Frontal cortex (tissue), 4 donors: ENCODE data around the gene ERC2. TPM values are rescaled to one million over a fixed set of nuclear protein-coding genes. Genes with fewer than 3 reads are reported as not detected.
"Not testable (repeated sequence)": the region's sequence is repeated elsewhere in the genome, so short reads cannot be mapped to it uniquely, and the experiment has no call there.

Experiments
- DNase-seq, 2 donors: peaks; one replicate each; pipeline ENCODE4 v3.0.0; 2012; ENCODE audit warnings: low spot score in 2 of 2
- FAIRE-seq: peaks from 2 replicates; lab custom pipeline; 2012; peaks lifted over from hg19 to GRCh38; lab: Jason Lieb, UNC
- total RNA-seq: library from RNA; depleted of rRNA; stranded (reverse); fragments of >200 nt; gene quantifications from one replicate; pipeline ENCODE4 v1.2.3, GENCODE V29; 2014
- donor health status: control.
- donor health status: control.
- donor health status: control.

Gene ERC2
- total RNA-seq, 1 donor from 2014 or later, result 77.9 TPM

- DNase-seq (no peak), FAIRE-seq (no peak)
These were observed 584.2 kb downstream of the ERC2 start for GRCh38 chr3:55884066-55884465.

- no peak for DNase-seq
- no peak for FAIRE-seq
These were observed 586.3 kb downstream of the ERC2 start for GRCh38 chr3:55882006-55882405.

GRCh38 chr3:55880357-55880756 is 587.9 kb downstream of the ERC2 start:
- DNase-seq (no peak), FAIRE-seq (no peak)

DNA sequence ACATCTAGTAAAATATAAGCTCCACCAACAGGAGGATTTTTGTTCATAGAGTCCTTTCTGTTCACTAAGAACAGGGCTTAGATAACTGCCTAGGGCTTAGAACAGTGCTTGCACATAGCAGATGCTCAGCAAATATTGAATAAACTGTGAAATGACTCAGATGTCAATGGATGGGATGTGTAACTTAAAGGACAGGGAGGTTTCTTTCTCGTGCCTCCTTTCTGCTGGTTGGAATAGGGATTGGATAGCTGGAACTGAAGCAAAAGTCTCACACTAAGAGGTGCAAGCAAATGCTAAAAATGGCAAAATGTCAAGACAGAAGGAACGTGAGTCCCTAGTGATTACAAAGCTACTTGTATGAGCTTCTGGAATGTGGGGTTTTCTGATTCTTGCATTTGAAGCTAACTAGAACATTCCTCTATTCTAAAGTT is 588.4 kb downstream of the ERC2 start:
- DNase-seq, result no peak
- FAIRE-seq, result no peak

- FAIRE-seq, result no peak
- no peak for DNase-seq
These were observed 590.6 kb downstream of the ERC2 start for GRCh38 chr3:55877703-55878102.

GRCh38 chr3:55876560-55876959 is 591.7 kb downstream of the ERC2 start:
- FAIRE-seq, result no peak
- no peak for DNase-seq

GRCh38 chr3:55875113-55875512 is 593.2 kb downstream of the ERC2 start:
- FAIRE-seq, result no peak
- DNase-seq, result no peak

GRCh38 chr3:55873523-55874254 is 594.6 kb downstream of the ERC2 start:
- FAIRE-seq, result no peak
- DNase-seq, result no peak

DNA sequence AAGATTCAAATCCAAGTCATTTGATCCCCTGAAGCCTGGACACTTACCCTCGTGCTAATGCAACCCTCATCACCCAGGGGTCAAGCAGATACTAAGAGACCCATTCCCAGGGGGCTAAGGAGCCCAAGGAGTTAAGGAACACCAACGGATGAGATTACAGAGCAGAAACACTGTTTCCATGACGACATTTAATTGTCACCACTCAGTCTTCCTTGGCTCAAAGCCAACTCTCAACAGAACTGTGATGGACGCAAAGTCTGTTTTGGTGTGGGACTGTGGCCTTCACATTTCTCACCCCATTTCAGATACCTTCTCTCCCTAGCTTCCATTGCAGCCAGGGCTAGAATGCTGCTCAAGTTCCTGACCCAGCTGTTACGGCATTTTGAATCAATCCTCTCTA is 597.7 kb downstream of the ERC2 start:
- no peak for DNase-seq
- FAIRE-seq, result no peak

- DNase-seq (no peak), FAIRE-seq (no peak)
These were observed 599.9 kb downstream of the ERC2 start for GRCh38 chr3:55868347-55868746.

GRCh38 chr3:55863028-55863427 is 605.2 kb downstream of the ERC2 start:
- FAIRE-seq (no peak), DNase-seq (no peak)

GRCh38 chr3:55860049-55860721 is 608.1 kb downstream of the ERC2 start:
- FAIRE-seq (no peak), DNase-seq (no peak)

DNA sequence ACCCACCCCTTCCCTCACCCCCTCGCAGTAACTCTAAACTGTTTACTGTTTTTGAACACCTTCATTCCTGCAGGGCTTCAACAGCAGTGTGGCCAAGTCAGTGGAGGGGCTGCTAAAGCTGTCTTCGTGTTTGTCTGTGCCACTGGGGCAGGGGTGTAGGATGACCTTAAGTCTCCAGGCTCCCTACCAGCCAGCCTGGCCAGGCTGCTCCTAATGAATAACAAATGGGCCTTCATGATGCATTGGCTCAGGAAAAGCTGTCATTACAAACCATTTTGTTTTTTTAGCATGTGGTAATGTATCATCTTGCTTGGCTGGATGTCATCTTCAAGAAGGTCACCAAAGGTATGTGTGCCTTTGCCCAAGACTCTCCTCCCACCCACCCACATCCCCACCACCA is 609.0 kb downstream of the ERC2 start:
- FAIRE-seq (no peak), DNase-seq (no peak)

GRCh38 chr3:55858727-55859126 is 609.5 kb downstream of the ERC2 start:
- no peak for DNase-seq
- FAIRE-seq, result no peak

GRCh38 chr3:55858302-55858701 is 610.0 kb downstream of the ERC2 start:
- no peak for DNase-seq

DNA sequence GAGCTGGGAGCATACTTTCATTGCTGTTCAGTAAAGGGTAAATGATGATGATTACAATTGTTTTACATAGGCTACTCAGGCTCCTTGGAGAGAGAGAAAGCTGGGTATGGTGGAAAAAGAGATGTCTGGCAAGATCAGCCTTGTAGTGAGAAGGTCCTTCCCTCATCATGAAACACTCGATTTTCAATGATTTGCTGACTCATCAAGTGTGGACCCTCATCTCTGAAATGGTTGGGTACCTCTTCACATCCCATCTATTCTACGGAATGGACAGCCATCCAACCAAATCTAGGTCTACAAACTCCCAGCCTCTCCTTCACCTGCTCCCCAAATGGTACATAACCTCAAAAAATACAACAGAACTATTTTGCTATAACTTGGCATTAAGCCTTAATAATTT is 610.6 kb downstream of the ERC2 start:
- DNase-seq (no peak), FAIRE-seq (no peak)

More at GRCh38 chr3:55858302-55858701, 610.0 kb downstream of the ERC2 start:
- FAIRE-seq, result no peak

- DNase-seq (no peak), FAIRE-seq (no peak)
These were observed 613.0 kb downstream of the ERC2 start for GRCh38 chr3:55855311-55855710.

DNA sequence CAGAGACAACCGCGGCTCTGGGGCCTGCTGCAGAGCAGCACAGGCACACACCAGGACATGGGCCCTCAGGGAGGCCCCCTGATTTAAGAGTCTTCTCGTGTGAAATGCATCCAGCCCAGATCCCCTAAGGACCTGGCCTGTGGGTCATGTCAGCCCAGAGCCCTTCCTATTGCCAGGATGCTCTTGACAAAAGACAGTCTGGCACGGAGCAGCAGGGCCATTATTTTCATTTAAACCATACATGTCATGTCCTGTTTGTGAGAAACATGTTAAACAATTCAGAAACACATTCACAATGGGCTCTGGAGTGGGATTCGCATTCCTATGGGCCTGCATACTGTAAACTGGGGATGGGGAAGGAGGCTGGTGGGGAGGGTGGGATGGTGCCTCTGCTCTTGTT is 613.8 kb downstream of the ERC2 start:
- FAIRE-seq, result no peak
- no peak for DNase-seq

GRCh38 chr3:55852326-55852725 is 615.9 kb downstream of the ERC2 start:
- FAIRE-seq, result no peak
- DNase-seq, result no peak

DNA sequence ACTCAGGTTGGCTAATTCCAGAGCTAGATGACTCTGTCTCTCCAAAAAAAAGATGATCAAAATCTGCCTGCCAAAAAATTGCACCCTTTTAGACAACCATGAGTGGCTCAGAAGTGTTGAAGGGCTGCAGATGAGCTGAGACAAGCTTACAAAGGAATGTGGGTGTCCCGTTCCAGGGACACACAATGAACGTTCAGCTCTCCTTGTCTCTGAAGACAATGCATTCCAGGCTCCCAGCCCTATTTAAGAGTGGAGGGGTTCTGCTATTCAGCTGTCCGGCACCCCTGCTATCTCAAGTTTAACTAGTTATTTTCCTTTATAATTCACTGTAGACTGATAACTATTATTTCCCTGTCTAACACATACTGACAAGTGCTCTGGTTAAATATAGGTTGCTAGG is 626.1 kb downstream of the ERC2 start:
- FAIRE-seq, result no peak
- DNase-seq, result no peak

DNA sequence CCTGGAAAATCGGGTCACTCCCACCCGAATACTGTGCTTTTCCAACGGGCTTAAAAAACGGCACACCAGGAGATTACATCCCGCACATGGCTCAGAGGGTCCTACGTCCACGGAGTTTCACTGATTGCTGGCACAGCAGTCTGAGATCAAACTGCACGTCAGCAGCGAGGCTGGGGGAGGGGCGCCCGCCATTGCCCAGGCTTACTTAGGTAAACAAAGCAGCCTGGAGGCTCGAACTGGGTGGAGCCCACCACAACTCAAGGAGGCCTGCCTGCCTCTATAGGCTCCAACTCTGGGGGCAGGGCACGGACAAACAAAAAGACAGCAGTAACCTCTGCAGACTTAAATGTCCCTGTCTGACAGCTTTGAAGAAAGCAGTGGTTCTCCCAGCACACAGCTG is 636.4 kb downstream of the ERC2 start:
- FAIRE-seq, DNase-seq: not testable (repeated sequence)

- DNase-seq (no peak), FAIRE-seq (no peak)
These were observed 639.6 kb downstream of the ERC2 start for GRCh38 chr3:55828712-55829111.
